ENCODE data around the gene DTHD1.

- TF ChIP-seq EZH2 (IDR thresholded peaks at IDR 0.05; ENCODE audit: insufficient read depth, poor library complexity, severe bottlenecking) (no peak), EZH2phosphoT487 (IDR thresholded peaks at IDR 0.05; ENCODE audit: insufficient read depth, low read depth) (no peak)
Observed at GRCh38 chr4:36301127-36301526, 19.7 kb downstream of the DTHD1 start.
